ENCODE results near the gene CSF3R. TPM values are rescaled to one million over a fixed set of nuclear protein-coding genes. Genes with fewer than 3 reads are reported as not detected.

The CSF3R gene
- total and polyA plus RNA-seq, 2 of the 4 experiments (the other 2 are of a cell fraction) = not detected

DNA sequence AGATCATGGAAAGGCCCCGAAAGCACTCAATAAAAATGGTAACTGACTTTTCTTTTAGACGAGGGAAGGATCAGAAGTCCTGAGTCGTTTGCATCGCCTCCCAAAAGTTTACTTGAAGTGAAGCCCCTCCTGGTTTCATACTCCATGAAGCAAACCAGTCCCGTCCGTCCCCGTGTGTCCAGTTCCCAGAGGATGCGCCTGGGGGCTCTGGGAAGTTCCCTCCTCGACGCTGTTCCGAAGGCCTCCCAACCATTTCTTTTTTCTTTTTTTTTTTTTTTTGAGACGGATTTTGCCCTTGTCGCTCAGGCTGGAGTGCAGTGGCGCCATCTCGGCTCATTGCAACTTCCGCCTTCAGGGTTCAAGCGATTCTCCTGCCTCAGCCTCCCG, 31.8 kb downstream of the CSF3R start:
- intact Hi-C loops (cut with micrococcal nuclease) (no loop called here), in situ Hi-C loops (cut with MboI; ENCODE audit: low sequenced_read_pairs) (loop anchor here (25.0 kb wide), 1 partner anchor 1561 kb away; the partner anchor contains the start of genes FHL3 and UTP11), dilution Hi-C loops (cut with HindIII; ENCODE audit: low sequenced_read_pairs, unreplicated experiment) (no loop called here)
- Histone ChIP-seq H3K9ac (ENCODE audit: low read depth, low read length) (peak overlapping the region; percentile 74), H2BK15ac (ENCODE audit: low read depth, low read length) (0 out of 3 replicates have a peak overlapping the region, but pooled peaks have one; percentile 27), H3K9me3 (ENCODE audit: control insufficient read depth, insufficient read depth, low read length) (no peaks in the 10 kb centered on the region), H4K8ac (ENCODE audit: low read depth in 2 of 2, low read length in 2 of 2) (peak overlapping the region; percentile 92 to 99), H3K56ac (ENCODE audit: extremely low read depth, insufficient read depth, low read length) (peak overlapping the region; percentile 83), H3K27ac (ENCODE audit: insufficient read depth, low read length) (peak overlapping the region; percentile 81), H3K4me1 (ENCODE audit: control insufficient read depth, insufficient read depth, low read length) (peaks cover 2% of the 10 kb centered on the region; the same call in 1 of the 2 replicates), H3K4ac (ENCODE audit: low read depth, low read length) (peak overlapping the region; percentile 72), H3K36me3 (ENCODE audit: control insufficient read depth, insufficient read depth, low read length) (peaks cover 10% of the 10 kb centered on the region), H3K23ac (ENCODE audit: low read depth, low read length) (peak overlapping the region; percentile 69), H4K5ac (ENCODE audit: low read depth, low read length) (peak overlapping the region; percentile 94), H3K27me3 (ENCODE audit: control insufficient read depth, insufficient read depth, low read length) (no peaks in the 10 kb centered on the region), H3K79me1 (ENCODE audit: low read depth in 1 of 2, low read length in 2 of 2) (peaks cover 0 to 11% of the 10 kb centered on the region in 2 experiments; a peak in 2 of 4 replicates), H3K14ac (replicated peaks; ENCODE audit: low read depth, low read length) (peak overlapping the region; percentile 45), H3K4me2 (ENCODE audit: low read depth, low read length) (peak overlapping the region; percentile 79), H3K9me1 (ENCODE audit: insufficient read depth, low read length) (no peaks in the 10 kb centered on the region), H2AK9ac (replicated peaks; ENCODE audit: low read depth, low read length, poor library complexity) (peak overlapping the region; percentile 95), H3K18ac (ENCODE audit: low read depth, low read length) (peak overlapping the region; percentile 6; the same call in 1 of the 2 replicates), H2BK5ac (ENCODE audit: low read depth, low read length, poor library complexity, severe bottlenecking) (peak overlapping the region; percentile 75), H2AFZ (replicated peaks; ENCODE audit: low read length, poor library complexity) (peak overlapping the region; percentile 100), H2BK20ac (ENCODE audit: low read depth, low read length) (no peak overlapping the region), H3K4me3 (ENCODE audit: insufficient read depth, low read depth, low read length) (peak overlapping the region; percentile 66), H4K91ac (ENCODE audit: insufficient read depth, low read depth, low read length) (peak overlapping the region; percentile 18), H4K20me1 (ENCODE audit: insufficient read depth, low read length) (no peaks in the 10 kb centered on the region), H2AK5ac (ENCODE audit: low read depth, low read length) (peak overlapping the region; percentile 32), H2BK120ac (ENCODE audit: low read depth, low read length) (0 out of 2 replicates have a peak overlapping the region, but pooled peaks have one; percentile 8)
- ChIA-PET POLR2A (ENCODE audit: unreplicated experiment) (no interaction called here), CTCF (interaction anchor here (2.0 kb wide), 1 partner anchor 10 kb away, joined by 4 read pairs; no protein-coding TSS in a partner anchor)
- no TSS peak for BruUV-seq (replicated peaks)
- DNase-seq = no peak
- WGBS, 2 experiments (ENCODE audit: extremely low coverage in 2 of 2, insufficient read length in 1 of 2) = 29% methylated on average over 6 of the region's 18 CpGs; no CpG with 5 or more reads in 1 of the 2 experiments
- no peak for TF ChIP-seq USF2 (IDR thresholded peaks at IDR 0.05; ENCODE audit: low read depth, low read length)
- TF ChIP-seq, protein P1, sequence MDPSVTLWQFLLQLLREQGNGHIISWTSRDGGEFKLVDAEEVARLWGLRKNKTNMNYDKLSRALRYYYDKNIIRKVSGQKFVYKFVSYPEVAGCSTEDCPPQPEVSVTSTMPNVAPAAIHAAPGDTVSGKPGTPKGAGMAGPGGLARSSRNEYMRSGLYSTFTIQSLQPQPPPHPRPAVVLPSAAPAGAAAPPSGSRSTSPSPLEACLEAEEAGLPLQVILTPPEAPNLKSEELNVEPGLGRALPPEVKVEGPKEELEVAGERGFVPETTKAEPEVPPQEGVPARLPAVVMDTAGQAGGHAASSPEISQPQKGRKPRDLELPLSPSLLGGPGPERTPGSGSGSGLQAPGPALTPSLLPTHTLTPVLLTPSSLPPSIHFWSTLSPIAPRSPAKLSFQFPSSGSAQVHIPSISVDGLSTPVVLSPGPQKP (IDR thresholded peaks at IDR 0.05; ENCODE audit: borderline replicate concordance, low read depth, low read length) = no peak
- no peak for TF ChIP-seq POLR2A (IDR thresholded peaks at IDR 0.05; ENCODE audit: low read depth, low read length)
- TF ChIP-seq CTCF (conservative IDR thresholded peaks at IDR 0.05; ENCODE audit: low read depth, low read length) = no peak
- no peak for TF ChIP-seq RAD21 (IDR thresholded peaks at IDR 0.05; ENCODE audit: low read length)
- TF ChIP-seq MAZ (IDR thresholded peaks at IDR 0.05; ENCODE audit: borderline replicate concordance, low read depth, low read length) = no peak
- no peak for TF ChIP-seq FOS (IDR thresholded peaks at IDR 0.05; ENCODE audit: low read depth, low read length)
- TF ChIP-seq CHD1 (IDR thresholded peaks at IDR 0.05; ENCODE audit: low read depth, low read length) = no peak
- TF ChIP-seq SMC3 (IDR thresholded peaks at IDR 0.05; ENCODE audit: low read depth, low read length) = no peak
- TF ChIP-seq BHLHE40 (IDR thresholded peaks at IDR 0.05; ENCODE audit: low read depth, low read length) = no peak
- no peak for TF ChIP-seq RFX5 (IDR thresholded peaks at IDR 0.05; ENCODE audit: low read depth, low read length)
- ATAC-seq (ENCODE audit: low read depth) = no peak

Measured in IMR-90 (cell line).